ENCODE measurements around the gene PVR.
"Not testable (repeated sequence)": the region's sequence is repeated elsewhere in the genome, so short reads cannot be mapped to it uniquely, and the experiment has no call there.

PVR gene

GRCh38 chr19:44698492-44699201 is 54.9 kb downstream of the PVR start, which contains the start of gene CEACAM16:
TSS of gene CEACAM16 (plus strand) at chr19:44699151. CDS start at chr19:44701457, 2,306 bp downstream.
- DNase-seq (ENCODE audit: low read depth in 2 of 2), result no peak

GRCh38 chr19:44700547-44700946 is 56.8 kb downstream of the PVR start:
- no peak for DNase-seq (ENCODE audit: low read depth in 2 of 2)

GRCh38 chr19:44701228-44701627 is 57.5 kb downstream of the PVR start:
- no peak for DNase-seq (ENCODE audit: low read depth in 2 of 2)

- no peak for DNase-seq (ENCODE audit: low read depth in 2 of 2)
Observed at GRCh38 chr19:44702551-44703176, 59.0 kb downstream of the PVR start.

GRCh38 chr19:44703336-44704078 is 59.8 kb downstream of the PVR start:
- no peak for DNase-seq (ENCODE audit: low read depth in 2 of 2)

- no peak for DNase-seq (ENCODE audit: low read depth in 2 of 2)
Observed at GRCh38 chr19:44704982-44705381, 61.3 kb downstream of the PVR start.

GRCh38 chr19:44705502-44706010 is 61.8 kb downstream of the PVR start:
- no peak for DNase-seq (ENCODE audit: low read depth in 2 of 2)

- DNase-seq (ENCODE audit: low read depth in 2 of 2), result no peak
Observed at GRCh38 chr19:44706506-44707236, 63.0 kb downstream of the PVR start.

- no peak for DNase-seq (ENCODE audit: low read depth in 2 of 2)
Observed at GRCh38 chr19:44707794-44708193, 64.1 kb downstream of the PVR start.

GRCh38 chr19:44708940-44709339 is 65.2 kb downstream of the PVR start:
- no peak for DNase-seq (ENCODE audit: low read depth in 2 of 2)

- not testable (repeated sequence) for DNase-seq (ENCODE audit: low read depth in 2 of 2)
Observed at GRCh38 chr19:44709434-44710266, 65.9 kb downstream of the PVR start.

- no peak for DNase-seq (ENCODE audit: low read depth in 2 of 2)
Observed at GRCh38 chr19:44710483-44710882, 66.8 kb downstream of the PVR start.

- no peak for DNase-seq (ENCODE audit: low read depth in 2 of 2)
Observed at GRCh38 chr19:44712864-44713515, 69.3 kb downstream of the PVR start.
